Stimulated activated CD4-positive, alpha-beta T cell treated with anti-CD3 and anti-CD28 coated beads, Interleukin-12 subunit alpha, Interleukin-12 subunit beta, amount 100 ng/mL, for 48 hours (primary cell): ENCODE results near the gene ADGRG1.

Experiments
- DNase-seq, 3 donors: peaks; one replicate each; pipeline ENCODE4 v3.0.0-alpha.2; 2020; ENCODE audit warnings: low read depth in 2 of 3, low spot score in 1 of 3

ADGRG1 gene

DNA sequence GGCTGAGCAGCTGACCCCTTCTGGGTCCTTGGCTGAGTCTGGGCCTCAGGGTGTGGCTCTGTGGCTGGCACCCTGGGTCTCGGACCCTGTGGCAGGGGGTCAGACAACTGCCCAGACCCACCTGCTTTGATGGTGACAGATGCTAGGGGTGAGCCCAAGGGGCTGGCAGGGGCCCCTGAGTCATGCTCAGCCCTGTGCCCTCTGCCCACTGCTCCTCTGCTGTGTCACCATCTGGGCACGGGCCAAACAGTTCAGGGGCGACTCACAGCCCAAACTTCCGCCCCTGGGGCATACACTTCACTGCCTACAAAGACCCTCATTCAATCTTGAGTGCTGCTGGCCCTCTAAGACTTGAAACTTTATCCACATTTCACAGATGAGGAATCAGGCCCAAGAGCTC lies 5.7 kb downstream of the ADGRG1 start:
- no peak for DNase-seq

DNA sequence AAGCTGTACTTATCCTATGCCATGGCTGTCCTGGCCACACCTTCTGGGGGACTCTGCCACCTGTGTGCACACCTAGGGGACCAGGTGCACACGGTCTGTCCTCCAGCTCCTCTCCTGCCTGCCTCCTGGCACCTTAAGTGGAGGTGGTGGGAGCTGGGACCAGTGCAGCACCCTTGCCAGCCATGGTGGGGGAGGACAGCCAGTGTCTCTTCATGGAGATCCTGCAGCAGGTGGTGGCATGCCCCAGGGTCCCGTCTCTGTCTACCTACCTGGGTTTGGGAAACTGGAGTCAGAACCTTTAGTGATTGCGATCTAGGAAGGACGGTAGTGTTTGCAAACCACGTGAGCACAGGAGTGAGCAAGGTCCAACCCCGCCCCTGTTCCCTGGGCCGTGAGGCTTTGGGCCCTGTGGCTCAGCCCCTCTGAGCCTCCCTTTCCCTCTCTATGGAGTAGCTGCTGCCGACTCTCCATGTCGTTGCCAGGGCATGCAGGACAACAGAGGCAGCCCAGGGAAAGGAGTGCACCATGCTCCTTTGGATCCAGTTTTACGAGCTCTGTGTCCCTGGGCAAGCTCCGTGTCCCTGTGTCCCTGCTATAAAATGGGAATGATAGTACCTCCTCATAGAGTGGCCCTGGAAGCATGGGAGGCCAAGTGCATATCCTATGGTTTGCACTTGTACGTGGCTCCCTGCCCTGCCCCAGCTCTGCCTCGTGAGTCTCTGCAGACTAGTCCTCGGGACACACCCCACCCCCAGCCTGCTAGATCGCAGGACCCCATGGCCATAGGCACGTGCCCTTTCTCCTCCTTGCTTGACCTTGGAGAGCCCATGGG lies 7.1 kb downstream of the ADGRG1 start:
- DNase-seq, result no peak

DNA sequence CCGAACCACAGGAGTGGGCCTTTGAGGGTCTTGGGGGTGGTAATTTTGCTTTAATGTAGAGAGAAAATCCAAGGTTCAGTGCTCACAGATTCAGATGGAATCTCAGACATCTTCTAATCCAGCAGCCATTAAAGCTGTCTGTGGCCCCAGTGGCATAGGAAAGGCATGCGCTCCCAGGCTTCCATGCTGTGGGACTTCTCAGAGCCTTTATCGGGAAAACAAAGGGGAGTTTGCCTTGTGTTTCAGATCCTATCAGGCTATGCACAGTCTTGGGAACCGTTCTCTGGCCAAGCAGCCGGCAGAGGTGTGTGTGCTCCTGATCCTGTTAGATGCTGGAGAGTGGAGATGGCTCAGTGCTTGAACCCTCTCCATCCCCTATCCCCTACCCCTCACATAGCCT lies 7.8 kb downstream of the ADGRG1 start:
- DNase-seq, result no peak

DNA sequence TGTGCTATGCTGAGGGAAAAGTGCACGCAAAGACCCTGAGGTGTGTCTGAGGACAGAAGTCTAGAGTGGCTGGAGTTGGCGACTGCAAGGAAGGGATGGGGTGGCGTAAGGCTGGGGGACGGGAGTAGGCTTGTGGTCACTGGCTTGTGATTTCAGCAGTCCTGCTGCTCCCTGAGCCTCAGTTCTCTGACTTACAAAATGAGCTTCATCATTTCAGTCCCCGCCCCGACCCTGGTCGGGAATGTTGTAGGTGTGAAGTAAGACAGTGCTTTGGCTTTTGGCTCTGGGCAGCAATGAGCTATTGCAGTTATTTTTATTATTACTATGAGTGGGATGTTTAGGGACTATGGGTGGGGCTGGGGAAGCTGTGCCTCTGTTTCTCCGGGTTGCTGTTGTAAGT lies 8.6 kb downstream of the ADGRG1 start:
- no peak for DNase-seq

DNA sequence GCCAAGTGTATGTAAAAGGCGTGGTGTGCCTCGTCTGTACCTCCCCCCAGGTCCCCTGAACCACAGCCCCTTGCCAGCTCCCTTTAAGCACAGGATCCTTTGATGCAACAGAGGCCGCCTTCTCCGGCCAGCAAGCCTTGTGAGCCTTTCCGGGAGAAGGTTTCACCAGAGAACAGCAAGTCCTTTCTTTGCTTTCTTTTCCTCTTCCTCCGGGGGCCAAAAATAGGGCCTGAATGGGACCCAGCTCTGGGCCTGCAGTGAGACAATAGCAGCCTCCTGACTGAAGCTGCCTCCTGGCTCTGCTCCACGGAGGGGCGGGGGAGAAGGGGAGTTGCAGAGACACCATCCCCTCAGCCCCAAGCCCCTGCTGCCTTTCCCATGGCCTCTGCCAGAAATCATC lies 9.0 kb downstream of the ADGRG1 start:
- no peak for DNase-seq

DNA sequence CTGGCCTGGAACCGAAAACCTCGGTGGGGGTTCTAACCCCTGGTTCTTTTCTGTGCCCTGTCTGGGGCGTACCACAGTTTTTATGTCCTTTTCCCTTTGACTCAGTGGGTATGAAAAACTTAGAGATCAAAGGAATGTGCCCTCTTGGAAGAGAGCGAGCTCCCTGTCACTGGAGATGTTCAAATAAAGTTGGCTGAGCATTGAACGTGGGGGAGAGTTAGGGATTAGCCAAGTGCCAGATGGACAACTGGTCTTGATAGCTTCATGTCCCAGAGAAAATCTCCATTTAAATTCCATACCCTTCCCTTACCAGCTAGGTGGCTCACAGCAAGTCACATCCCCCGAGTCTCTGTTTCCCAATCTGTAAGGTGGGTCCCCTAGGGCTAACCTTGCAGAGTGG lies 9.5 kb downstream of the ADGRG1 start:
- no peak for DNase-seq

DNA sequence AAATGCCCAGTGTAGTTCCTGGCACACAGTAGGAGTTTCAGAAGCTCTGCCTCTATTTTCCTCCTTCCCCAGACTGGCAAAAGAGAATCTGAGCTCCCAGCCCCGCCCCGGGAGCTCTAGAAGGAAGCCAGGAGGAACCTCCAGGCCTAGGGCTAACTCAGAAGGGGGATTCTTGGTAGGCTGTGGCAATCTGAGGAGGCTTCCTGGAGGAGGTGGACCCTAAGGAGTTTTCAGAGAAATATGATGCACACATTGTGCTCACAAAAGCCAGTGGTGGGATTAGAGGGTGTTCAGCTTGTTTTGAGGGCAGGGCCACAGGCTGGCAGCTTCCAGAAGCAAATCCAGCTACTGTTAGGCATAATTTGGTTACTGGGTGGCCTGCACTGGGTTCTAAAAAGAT lies 10.0 kb downstream of the ADGRG1 start:
- no peak for DNase-seq

DNA sequence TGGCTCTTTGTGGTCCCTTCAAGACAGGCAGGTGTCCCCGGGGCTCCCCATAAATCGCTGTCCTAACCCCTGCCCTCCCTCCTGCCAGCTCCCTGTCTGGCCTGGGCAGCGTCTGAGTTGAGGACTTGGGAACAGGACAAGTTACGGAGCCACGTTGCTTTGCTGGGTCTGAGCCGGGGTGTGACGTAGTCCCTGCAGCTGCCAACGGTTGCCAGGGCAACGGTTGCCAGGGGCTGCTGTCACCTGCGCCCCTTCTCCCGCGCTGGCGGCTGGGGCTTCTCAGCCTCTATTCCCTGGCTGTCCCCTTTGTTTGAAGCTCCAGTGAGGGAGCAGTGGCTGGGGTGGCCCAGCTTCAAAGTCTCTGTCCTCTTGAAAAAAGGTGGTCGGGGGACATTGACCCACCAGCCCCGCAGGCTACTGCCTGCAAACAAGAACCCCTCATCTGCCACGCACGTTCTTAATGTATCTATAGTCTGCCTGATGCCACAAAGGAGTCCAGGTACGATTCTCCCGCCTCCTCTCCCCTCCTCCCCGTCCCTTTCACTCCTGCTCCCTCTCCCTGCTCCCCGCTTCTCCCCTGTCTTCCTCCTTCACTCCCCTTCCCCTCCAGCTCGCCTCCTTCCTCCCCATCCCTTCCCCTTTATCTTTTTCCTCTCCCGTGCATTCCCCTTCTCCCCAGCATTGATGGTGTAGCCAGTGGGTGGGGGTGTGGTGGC lies 10.9 kb downstream of the ADGRG1 start:
- no peak for DNase-seq

DNA sequence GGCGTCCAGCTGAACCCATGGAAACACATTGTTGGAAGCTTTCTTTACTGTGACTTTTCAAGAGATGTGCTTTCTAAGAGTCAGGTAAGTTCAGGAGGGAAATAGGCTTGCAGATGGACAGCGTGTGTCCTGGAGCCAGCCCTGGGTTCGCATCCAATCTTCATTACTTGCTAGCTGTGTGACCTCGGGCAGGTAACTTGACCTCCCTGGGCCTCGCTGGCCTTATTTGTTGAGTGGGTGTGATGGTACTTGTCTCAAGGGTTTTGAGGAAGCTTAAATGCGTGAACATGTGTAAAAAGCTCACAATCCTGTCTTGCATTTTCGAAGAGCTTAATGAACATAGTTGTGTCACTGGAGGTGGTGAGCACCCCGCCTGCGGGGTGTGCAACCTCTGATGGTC lies 11.8 kb downstream of the ADGRG1 start:
- no peak for DNase-seq

DNA sequence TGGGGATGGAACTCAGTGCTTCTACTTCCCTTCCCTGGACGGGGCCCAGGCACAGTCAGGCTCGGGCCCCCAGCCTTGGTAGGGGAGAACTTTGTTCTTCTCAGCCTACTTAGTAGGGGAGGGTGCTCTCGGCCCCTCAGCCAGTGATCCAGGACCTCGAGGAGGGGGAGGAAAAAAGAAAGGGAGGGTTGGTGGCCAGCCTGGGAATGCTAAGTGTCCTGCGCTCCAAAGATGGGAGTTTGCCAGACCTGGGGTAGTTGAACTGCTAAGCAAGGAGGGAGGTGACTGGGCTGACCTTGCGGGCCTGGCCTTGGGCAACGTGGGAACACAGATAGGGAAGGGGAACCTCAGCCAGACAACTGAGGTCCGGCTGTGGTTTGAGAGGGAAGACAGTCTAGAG lies 12.2 kb downstream of the ADGRG1 start:
- no peak for DNase-seq

DNA sequence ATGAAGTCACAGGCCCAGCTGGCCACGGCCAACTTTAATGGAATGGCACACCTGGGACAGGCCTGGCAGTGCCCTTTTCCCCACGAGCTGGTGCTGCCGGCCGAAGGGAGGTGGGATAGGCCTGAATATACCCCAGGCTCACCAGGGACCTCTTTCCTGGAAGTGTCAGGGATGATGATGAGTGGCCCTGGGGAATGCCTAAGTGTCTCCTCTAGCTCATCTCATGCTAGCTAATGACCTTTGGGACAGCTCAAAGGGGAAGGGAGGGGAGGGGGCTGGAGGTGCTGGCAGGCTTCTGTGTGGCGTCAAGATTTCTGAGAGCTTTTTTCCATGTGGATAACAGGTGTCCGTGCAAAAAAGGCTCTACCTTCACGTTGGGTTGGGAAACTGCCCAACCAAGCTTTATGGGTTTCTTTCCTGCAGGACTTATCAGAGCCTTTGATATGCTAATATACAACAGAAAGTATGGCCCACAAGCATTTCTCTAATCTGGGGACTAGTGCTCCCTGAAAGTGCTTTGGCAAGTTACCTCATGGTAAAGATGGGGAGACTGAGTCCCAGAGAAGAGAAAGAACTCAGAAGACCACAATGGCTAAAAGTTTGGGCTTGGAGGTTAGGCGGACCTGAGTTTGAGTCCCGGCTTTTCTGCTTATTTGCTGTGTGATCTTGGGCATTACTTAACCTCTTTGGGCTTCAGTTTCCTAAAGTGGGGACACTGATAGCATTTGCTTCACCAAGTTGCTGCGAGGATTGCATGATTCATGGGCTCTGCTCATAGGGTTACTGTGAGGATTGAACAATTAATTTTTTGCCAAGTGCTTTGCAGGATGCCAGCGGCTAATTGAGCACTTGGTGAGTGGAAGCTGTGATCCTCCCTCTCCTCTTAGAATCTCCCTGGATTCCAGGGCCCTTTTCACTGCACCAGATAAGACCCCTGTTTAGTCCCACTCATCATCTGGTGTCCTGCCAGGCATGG lies 14.0 kb downstream of the ADGRG1 start:
- DNase-seq, result no peak

DNA sequence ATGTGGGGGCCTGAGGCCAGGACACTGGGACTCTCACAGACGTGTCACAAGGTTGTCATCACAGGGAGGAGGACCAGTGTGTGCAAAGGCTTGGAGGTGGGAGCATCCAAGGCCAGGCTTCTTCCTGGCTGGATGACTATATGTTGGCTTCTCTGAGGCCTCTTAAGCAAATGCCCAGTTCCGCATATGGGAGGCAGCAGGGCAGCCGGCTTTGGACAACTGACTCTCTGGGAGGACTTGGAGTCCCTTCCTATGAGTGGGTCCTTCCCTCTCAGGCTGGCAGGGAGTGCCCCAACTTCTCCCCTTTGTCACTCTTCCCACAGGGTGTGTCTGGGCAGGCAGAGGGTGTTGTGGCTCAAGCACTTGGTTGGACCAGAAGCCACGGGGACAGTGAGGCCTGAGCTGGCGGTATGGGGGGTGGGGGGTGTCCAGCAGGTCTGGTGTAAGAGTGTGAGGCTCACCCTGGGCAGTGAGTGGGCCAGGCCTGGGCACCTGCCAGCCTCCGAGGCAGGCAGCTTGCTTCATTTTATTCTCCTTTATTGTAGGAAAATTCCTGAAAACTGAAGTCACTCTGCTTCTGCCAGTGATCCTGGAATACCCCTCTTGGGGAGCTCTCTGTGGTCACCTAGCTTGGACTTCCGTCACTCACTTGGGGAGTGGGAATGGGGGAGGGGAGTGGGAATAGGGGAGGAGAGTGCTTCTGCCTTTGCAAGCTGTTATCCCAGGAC lies 14.9 kb downstream of the ADGRG1 start:
- no peak for DNase-seq

DNA sequence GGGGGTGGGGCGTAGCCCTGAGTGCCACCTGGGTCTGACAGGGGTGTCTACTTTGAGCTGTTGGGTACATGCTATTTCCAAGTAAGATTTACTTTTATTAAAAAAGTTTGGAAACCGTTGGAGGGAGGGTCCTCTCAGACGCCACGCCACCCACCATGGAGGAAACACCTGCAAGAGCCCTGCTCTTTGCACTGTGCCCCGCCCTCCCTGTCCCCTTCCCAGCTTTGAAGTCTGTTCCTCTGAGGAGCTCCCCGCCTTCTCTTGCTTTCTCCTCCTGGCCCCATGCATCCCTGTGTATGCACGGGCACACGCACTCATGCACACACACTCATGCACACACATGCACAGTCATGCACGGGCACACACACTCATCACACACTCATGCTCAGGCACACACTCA lies 15.5 kb downstream of the ADGRG1 start:
- DNase-seq, result no peak

DNA sequence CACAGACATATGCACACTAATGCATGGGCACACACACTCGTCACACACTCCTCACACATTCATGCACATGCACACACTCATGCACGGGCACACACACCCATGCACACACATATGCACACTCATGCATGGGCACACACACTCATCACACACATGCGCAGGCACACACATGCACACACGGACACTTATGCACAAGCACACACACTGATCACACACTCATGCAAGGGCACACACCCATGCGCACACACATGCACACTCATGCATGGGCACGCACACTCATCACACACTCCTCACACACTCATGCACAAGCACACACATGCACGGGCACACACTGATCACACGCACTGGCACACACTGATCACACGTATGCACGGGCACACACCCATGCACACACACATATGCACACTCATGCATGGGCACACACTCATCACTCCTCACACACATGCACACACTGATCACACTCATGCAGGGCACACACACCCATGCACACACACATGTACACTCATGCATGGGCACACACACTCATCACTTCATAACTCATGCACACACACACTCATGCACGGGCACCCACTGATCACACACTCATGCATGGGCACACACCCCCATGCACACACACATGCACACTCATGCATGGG lies 16.1 kb downstream of the ADGRG1 start:
- no peak for DNase-seq

DNA sequence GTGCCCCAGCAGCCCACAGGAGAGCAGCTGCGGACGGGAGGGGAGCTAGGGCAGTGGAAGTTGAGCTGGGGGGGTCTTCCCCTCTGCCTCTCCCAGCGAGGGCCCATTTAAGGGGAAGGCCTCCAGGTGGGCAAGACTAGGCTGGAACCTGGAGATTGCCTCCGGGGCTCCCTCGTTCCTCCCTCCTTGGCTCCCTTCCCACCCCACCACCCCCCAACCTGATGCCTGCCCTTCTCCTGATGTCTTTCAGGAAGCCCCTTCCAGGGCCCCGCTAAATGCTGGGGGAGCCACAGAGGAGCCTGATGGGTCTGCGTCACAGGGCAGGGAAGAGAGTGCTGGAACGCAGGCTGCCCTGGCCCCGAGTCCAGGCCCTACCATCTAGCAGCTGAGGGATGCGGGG lies 16.7 kb downstream of the ADGRG1 start:
- DNase-seq, result no peak

DNA sequence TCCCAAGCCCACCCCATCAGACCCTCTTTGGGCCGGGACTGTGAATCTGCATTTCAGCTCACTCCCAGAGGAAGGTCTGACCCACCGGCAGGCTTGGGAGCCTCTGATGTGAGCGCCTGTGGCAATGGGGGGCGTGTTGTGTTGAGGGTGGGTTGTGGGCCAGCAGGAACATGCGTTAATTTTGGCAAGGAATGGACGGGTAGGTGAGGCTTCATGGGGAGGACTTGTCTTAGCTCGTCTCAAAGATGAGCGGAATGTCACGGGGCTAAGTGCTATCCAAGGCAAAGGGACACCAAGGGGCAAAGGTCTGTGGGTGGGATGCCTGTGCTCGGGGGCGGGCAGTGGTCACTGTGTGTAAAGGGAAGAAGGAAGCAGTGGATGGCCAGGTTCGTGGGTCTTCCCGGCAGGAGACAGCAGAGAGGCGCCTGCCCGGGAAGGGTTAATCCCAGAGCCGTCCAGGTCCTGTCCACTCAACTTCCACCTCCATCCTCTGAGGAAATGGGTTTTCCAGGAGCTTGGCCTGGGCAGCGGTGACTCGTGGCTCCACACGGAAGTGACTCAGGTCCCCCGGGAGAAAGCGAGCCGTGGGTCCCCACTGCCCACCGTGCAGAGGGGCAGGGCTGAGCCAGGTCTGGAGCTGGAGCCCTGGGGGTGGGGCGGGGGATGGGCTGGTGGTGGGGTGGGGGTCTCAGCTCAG lies 17.4 kb downstream of the ADGRG1 start:
- no peak for DNase-seq

DNA sequence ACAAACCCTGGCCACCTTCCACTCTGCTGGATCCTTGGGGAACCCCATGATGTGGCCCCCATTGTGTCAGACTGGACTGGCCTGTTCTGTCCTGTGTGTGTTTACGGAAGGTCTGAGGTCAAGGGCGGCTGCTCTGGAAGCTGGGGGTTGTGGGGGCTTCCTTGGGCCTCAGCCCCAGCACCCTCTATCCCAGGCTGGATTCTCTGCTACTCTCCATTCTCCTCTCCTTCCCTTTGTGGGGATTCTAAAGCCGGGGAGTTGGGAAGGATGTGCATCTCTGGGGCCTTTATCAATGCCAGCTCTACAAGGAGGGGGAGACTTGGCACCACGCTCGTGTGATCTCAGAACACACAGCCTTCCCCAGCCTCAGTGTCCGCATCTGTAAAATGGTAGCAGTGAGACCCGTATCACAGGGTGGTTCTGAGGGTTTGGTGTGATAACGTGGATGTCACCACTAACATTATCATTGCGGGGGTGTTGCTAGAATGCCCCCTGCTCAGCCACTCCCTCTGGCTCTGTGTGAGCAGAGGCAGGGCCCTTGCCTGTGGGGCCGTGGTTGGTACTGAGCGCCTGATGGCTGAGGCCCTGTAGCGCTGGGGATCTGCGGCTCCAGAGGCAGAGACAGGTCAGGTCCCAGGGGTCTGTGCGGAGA lies 18.1 kb downstream of the ADGRG1 start:
- DNase-seq, result no peak

DNA sequence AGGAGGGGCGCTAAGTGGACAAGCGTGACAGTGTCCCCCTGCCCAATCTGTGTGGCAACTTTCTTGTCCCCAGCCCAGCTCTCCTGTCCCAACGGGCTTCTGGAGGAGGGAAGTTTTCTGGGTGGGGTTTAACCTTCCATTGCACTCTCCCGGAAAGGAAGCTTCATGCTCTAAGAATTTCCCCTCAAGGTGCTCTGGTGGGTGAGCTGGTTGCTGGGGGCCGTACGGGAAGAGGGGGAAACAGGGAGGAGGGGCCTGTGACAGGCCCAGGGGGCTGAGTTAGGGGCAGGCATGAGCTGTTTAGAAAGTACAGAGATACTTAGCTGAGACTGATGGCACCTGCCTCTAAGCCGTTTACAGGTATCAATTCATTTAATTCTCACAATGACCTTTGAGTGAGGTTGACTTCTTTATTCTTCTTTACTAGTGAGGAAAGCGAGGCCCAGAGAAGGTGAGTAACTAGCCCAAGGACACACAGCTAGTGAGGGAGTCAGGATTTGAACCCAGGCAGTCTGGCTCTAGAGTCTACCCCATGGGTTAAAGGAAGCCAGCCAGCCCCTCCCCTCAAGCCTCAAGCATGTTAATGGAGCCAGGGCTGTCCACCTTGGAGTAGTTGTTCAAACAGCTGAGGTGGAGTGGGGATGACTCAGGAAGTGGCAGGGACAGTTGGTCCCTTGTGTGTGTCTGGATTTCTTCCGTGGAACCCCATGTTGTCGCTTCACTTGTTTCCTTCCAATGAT lies 18.9 kb downstream of the ADGRG1 start:
- no peak for DNase-seq

DNA sequence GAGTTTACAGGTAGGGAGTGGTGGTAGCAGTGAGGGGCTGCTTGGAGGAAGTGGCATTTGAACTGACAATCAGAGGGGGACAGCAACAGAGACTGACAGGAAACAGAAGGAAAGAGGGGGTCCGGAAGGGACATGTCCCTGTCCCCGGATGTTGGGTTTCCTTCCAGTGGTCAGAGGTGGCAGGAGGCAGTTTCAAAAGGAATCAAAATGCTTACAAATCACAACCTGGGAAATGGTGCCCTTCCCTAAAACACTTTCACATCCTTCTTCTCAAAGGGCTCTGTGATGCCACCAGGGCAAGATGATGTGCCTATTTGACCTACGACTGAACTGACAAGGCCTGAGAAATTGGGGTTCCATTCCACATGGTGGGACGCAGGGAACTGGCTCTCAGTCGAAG lies 19.7 kb downstream of the ADGRG1 start:
- no peak for DNase-seq
